NCI-H748 (cell line): ENCODE measurements around the gene TRAIP.
"Not testable (repeated sequence)": the region's sequence is repeated elsewhere in the genome, so short reads cannot be mapped to it uniquely, and the experiment has no call there.

Source experiments
- DNase-seq: peaks from one replicate; lab custom pipeline; 2025; ENCODE audit not compliant: unreplicated experiment; lab: John Stamatoyannopoulos, UW

TRAIP gene

GRCh38 chr3:49856181-49857005 is at the start of gene TRAIP:
Gene TRAIP (minus strand): TSS chr3:49856564. CDS start chr3:49856453, 111 bp downstream.
- DNase-seq = peak; percentile 91

GRCh38 chr3:49904448-49904847 is 48.1 kb upstream of the TRAIP start:
- DNase-seq = not testable (repeated sequence)

- peak; percentile 77 for DNase-seq
Observed at GRCh38 chr3:49903451-49904424, 47.4 kb upstream of the TRAIP start, which contains the start of gene MST1R. Gene MST1R (minus strand): TSS chr3:49903873. CDS start chr3:49903609, 264 bp downstream.

- no peak for DNase-seq
Observed at GRCh38 chr3:49902511-49903345, 46.4 kb upstream of the TRAIP start.

- DNase-seq = no peak
Observed at GRCh38 chr3:49901366-49902339, 45.3 kb upstream of the TRAIP start.

GRCh38 chr3:49900491-49901153 is 44.3 kb upstream of the TRAIP start:
- no peak for DNase-seq

GRCh38 chr3:49899815-49900214 is 43.5 kb upstream of the TRAIP start:
- peak; percentile 3 for DNase-seq

GRCh38 chr3:49898991-49899390 is 42.6 kb upstream of the TRAIP start:
- no peak for DNase-seq

GRCh38 chr3:49896345-49896744 is 40.0 kb upstream of the TRAIP start:
- DNase-seq = no peak

GRCh38 chr3:49895791-49896190 is 39.4 kb upstream of the TRAIP start:
- no peak for DNase-seq

GRCh38 chr3:49889296-49889695 is 32.9 kb upstream of the TRAIP start:
- no peak for DNase-seq

- no peak for DNase-seq
Observed at GRCh38 chr3:49886922-49887265, 30.5 kb upstream of the TRAIP start.

- no peak for DNase-seq
Observed at GRCh38 chr3:49883998-49884397, 27.6 kb upstream of the TRAIP start.

- no peak for DNase-seq
Observed at GRCh38 chr3:49882166-49882565, 25.8 kb upstream of the TRAIP start.

GRCh38 chr3:49880581-49881315 is 24.4 kb upstream of the TRAIP start:
- no peak for DNase-seq

GRCh38 chr3:49879721-49880120 is 23.4 kb upstream of the TRAIP start:
- no peak for DNase-seq

GRCh38 chr3:49878686-49879085 is 22.3 kb upstream of the TRAIP start:
- no peak for DNase-seq

- DNase-seq = no peak
Observed at GRCh38 chr3:49877716-49878115, 21.4 kb upstream of the TRAIP start.
